Measurements from ENCODE around the gene KMT2C. TPM values are rescaled to one million over a fixed set of nuclear protein-coding genes. Genes with fewer than 3 reads are reported as not detected.
"Not testable (repeated sequence)": the region's sequence is repeated elsewhere in the genome, so short reads cannot be mapped to it uniquely, and the experiment has no call there.

Gene KMT2C
- total and polyA plus RNA-seq, 10 donors: 5.3 to 147 (median 107) TPM

DNA sequence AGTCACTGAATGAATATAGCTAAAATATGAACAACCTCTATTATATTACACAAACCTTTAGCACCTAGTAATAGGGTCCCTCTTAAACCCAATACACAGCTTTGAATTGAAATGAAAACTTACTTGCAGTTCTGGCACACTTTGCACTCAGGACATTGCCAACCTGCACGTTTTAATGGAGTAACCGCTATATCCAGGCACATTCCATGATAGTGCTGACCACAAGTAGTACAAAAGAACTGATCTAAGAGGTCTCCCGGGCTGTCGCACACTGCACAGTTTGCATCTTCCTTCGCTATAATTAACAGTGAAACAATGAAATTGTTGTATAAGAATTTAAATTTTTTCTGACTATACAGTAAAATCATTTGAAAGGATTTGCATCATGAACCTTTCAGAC is 170.9 kb downstream of the KMT2C start:
- peaks cover 0 to 42% (median 9%) of the 10 kb centered on the region in 6 donors for H3K36me3 ChIP-seq
- DNase-seq; H3K27ac ChIP-seq; H3K4me1 ChIP-seq; intact Hi-C loops (cut with DNase I; ENCODE audit: low total_unique reads); H3K9me3 ChIP-seq; H3K27me3 ChIP-seq (replicated peaks in 1 of 7); H3K4me3 ChIP-seq: not testable (repeated sequence)
- WGBS, 5 donors: 65 to 91% (median 71%) methylated on average over 5 of the region's 5 CpGs

DNA sequence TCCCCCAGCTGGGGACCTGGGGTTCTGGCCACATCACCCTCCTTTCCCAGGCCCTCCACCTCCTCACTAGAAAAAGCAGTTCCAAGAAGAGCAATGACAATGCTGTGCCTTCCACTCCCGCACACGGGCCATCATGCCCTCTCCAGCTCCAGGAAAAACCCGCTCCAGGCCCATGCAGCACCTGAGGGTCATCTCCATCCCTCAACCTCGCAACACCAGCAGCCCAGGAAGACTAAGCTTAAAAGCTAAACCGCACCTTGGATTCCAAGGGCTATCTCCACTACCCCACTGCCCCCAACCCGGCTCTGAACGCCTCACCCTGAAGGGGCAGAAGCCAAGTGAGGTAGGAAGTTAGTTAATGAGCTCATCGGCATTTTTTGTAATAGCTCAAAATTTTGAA is 173.7 kb downstream of the KMT2C start:
- H3K27me3 ChIP-seq (replicated peaks in 1 of 7); intact Hi-C loops (cut with DNase I; ENCODE audit: low total_unique reads); H3K9me3 ChIP-seq; H3K4me1 ChIP-seq; H3K27ac ChIP-seq; DNase-seq; H3K4me3 ChIP-seq: not testable (repeated sequence)
- WGBS, 5 donors: 90 to 97% (median 93%) methylated on average over 7 to 8 of the region's 8 CpGs
- H3K36me3 ChIP-seq: peaks cover 0 to 55% (median 9%) of the 10 kb centered on the region in 6 donors

DNA sequence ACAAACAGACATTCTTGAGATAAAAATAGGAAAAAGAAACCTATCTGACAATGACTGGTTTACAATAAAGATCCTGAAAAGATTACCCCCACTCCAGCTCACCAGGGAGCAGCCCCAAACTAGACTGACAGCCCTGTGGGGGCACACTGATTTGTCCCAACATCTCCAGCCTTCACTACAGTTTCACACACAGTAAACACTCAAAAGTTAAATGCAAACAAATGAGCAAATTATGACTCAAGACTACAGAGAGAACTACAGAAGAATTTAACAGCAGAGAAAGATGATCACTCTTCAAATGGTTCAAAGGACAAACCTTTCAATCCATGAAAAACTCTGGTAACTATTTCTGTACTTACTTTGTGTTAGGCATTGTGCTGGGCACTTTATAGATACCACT is 176.2 kb downstream of the KMT2C start:
- DNase-seq; H3K27me3 ChIP-seq (replicated peaks in 1 of 7); H3K27ac ChIP-seq; H3K4me3 ChIP-seq; H3K4me1 ChIP-seq; intact Hi-C loops (cut with DNase I; ENCODE audit: low total_unique reads); H3K9me3 ChIP-seq: not testable (repeated sequence)
- peaks cover 0 to 67% (median 9%) of the 10 kb centered on the region in 6 donors for H3K36me3 ChIP-seq

DNA sequence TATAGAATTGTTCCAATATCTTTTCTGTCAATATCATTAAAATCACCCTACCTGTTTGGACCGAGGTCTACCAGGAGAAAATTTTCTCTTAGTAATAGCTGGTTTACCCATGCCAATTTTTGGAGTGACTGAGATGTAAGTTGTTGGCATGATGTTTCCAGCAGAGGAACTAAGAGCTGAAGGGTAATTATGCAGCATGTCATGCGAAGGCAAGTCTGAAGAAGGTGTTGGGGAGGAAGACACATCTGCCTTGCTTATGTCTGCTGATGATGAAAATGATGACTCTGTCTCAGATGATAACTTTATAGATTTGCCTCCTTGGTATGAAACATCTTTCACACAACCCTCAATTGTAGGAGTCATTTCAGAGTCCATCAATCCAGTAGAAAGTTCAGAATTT is 188.0 kb downstream of the KMT2C start:
- DNase-seq; H3K27ac ChIP-seq; H3K4me3 ChIP-seq; H3K4me1 ChIP-seq; H3K9me3 ChIP-seq; intact Hi-C loops (cut with DNase I; ENCODE audit: low total_unique reads); H3K27me3 ChIP-seq (replicated peaks in 1 of 7): not testable (repeated sequence)
- 80 to 90% (median 83%) methylated on average over 2 of the region's 2 CpGs for WGBS, 5 donors
- H3K36me3 ChIP-seq: peaks cover 0 to 81% (median 17%) of the 10 kb centered on the region in 6 donors

DNA sequence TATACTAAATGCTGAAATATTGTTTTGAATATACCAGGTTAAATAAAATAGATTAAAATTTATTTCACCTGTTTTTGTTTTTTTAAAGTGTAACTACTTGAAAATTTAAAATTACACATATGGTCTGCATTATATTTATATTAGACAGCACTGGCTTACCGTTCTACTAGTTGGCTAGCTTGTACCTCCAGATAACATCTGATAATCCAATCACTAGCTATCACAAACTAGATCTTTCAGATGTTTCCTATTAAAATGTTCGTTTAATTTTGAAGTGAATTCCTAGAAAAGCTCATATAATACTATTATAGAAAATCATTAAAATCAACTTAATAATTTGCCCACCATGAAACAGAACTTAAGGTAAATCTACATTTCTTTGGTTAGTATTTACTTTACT is 190.4 kb downstream of the KMT2C start:
- H3K27ac ChIP-seq; H3K9me3 ChIP-seq; H3K4me3 ChIP-seq; intact Hi-C loops (cut with DNase I; ENCODE audit: low total_unique reads); DNase-seq; H3K27me3 ChIP-seq (replicated peaks in 1 of 7); H3K4me1 ChIP-seq: not testable (repeated sequence)
- H3K36me3 ChIP-seq: peaks cover 0 to 56% (median 7%) of the 10 kb centered on the region in 6 donors
- 72 to 84% (median 82%) methylated on average over 2 of the region's 2 CpGs for WGBS, 5 donors

DNA sequence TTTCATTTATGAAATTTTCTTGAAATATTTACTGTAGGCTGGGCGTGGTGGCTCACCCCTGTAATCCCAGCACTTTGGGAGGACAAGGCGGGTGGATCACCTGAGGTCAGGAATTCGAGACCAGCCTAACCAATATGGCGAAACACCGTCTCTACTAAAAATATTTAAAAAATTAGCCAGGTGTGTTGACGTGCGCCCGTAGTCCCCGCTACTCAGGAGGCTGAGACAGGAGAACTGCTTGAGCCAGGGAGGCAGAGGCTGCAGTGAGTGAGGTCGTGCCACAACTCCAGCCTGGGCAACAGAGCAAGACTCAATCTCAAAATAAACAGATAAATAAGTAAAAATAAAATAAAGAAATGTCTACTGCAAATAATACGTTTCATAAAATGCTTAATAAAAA is 192.3 kb downstream of the KMT2C start:
- WGBS, 5 donors: 92 to 97% (median 96%) methylated on average over 11 of the region's 11 CpGs
- H3K27ac ChIP-seq; DNase-seq; H3K27me3 ChIP-seq (replicated peaks in 1 of 7); H3K4me1 ChIP-seq; H3K9me3 ChIP-seq; intact Hi-C loops (cut with DNase I; ENCODE audit: low total_unique reads); H3K4me3 ChIP-seq: not testable (repeated sequence)
- peaks cover 0 to 43% (median 6%) of the 10 kb centered on the region in 6 donors for H3K36me3 ChIP-seq

DNA sequence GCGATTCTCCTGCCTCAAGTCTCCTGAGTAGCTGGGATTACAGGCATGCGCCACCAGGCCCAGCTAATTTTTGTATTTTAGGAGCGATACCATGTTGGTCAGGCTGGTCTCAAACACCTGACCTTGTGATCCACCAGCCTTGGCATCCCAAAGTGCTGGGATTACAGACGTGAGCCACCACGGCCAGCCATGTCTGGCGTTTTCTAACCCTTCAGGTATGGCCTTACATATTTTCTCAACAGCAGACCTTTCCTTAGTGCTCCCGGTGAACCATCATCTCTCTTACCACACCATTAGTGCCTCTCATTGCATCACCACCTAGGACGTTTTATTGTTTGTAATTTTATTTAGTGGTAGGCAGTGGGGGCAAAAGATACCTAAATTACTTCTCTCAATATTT is 194.5 kb downstream of the KMT2C start:
- H3K4me1 ChIP-seq; intact Hi-C loops (cut with DNase I; ENCODE audit: low total_unique reads); H3K27ac ChIP-seq; H3K9me3 ChIP-seq; H3K27me3 ChIP-seq (replicated peaks in 1 of 7); DNase-seq; H3K4me3 ChIP-seq: not testable (repeated sequence)
- 75 to 89% (median 80%) methylated on average over 8 of the region's 8 CpGs for WGBS, 5 donors
- peaks cover 0 to 38% (median 0%) of the 10 kb centered on the region in 6 donors for H3K36me3 ChIP-seq

DNA sequence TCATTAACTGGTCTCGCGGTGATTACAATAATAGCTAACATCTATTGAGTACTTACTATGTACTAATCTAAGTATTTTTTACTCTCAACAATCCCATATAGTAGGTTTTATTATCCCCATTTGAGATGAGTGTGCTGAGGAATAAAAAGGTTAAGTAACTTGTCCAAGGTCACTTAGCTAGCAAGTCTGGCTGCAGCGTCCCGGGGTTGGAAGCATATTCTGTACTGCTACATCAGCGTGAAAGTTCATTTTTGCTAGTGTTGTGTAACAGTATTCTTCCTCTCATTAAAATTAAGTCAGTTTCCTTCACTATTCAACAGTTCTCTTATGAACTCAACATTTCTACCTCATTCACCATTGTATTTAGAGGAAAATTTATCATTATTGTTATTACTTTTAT is 199.5 kb downstream of the KMT2C start:
- H3K4me3 ChIP-seq; H3K27ac ChIP-seq; H3K27me3 ChIP-seq (replicated peaks in 1 of 7); DNase-seq; H3K9me3 ChIP-seq; intact Hi-C loops (cut with DNase I; ENCODE audit: low total_unique reads); H3K4me1 ChIP-seq: not testable (repeated sequence)
- 72 to 88% (median 83%) methylated on average over 5 of the region's 5 CpGs for WGBS, 5 donors
- H3K36me3 ChIP-seq: peaks cover 0 to 60% (median 8%) of the 10 kb centered on the region in 6 donors

DNA sequence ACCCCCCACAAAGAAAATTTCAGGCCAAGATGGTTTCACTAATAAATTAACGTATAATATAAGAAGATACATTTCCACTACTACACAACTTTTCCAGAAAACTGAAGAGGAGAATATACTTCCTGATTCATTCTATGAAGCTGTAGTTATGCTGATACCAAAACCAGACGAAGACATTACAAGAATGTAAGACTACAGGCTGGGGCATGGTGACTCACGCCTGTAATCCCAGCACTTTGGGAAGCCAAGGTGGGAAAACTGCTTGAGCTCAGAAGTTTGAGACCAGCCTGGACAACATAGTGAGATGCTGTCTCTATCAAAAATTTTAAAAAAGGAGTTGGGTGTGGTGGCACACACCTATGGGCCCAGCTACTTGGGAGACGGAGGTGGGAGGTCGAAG is 201.4 kb downstream of the KMT2C start:
- H3K27ac ChIP-seq; H3K4me3 ChIP-seq; H3K4me1 ChIP-seq; H3K27me3 ChIP-seq (replicated peaks in 1 of 7); H3K9me3 ChIP-seq; intact Hi-C loops (cut with DNase I; ENCODE audit: low total_unique reads); DNase-seq: not testable (repeated sequence)
- WGBS, 5 donors: 89 to 97% (median 96%) methylated on average over 5 of the region's 5 CpGs
- H3K36me3 ChIP-seq: peaks cover 0 to 79% (median 16%) of the 10 kb centered on the region in 6 donors
